GM18907 (cell line): ENCODE results near the gene EEFSEC.

Experiments
- ATAC-seq: cut with Tn5 transposase; IDR thresholded peaks from one replicate; pipeline ENCODE4 v1.9.1; 2021; ENCODE audit warnings: mild to moderate bottlenecking, moderate library complexity; ENCODE audit not compliant: unreplicated experiment

EEFSEC gene

GRCh38 chr3:128421966-128422365 lies 268.7 kb downstream of the EEFSEC start:
- no peak for ATAC-seq

DNA sequence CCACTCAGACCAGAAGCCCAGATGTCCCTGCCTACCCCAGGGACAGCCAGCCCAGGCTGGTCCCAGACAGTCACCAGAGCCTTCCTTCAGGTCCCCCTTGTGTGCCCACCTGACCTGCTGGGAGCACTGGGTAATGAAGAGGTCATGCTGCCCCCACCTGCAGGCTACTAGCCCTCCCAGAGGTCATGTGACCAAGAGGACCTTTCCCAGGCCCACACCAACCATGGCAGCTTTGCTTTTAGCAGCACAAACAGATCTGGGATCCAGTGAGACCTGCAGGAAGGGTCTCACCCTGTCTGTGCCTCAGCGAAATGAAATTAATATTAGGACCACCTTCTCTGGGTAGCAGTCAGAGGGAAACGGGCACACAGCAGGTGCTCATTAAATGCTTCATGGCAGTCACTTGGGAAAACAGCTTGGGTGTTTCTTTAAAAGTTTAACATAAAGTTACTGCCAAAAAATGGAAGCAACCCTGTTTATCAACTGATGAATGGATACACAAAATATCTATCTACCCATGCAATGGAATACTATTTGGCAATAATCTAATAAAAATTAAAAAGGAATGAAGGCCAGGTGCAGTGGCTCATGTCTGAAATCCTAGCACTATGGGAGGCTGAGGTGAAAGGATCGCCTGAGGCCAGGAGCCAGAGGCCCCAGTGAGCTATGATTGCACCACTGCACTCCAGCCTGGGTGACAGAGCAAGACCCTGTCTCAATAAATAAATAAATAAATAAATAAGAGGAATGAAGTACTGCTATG lies 269.7 kb downstream of the EEFSEC start:
- no peak for ATAC-seq

- ATAC-seq, result no peak
Measured at GRCh38 chr3:128423525-128424147, 270.4 kb downstream of the EEFSEC start.

DNA sequence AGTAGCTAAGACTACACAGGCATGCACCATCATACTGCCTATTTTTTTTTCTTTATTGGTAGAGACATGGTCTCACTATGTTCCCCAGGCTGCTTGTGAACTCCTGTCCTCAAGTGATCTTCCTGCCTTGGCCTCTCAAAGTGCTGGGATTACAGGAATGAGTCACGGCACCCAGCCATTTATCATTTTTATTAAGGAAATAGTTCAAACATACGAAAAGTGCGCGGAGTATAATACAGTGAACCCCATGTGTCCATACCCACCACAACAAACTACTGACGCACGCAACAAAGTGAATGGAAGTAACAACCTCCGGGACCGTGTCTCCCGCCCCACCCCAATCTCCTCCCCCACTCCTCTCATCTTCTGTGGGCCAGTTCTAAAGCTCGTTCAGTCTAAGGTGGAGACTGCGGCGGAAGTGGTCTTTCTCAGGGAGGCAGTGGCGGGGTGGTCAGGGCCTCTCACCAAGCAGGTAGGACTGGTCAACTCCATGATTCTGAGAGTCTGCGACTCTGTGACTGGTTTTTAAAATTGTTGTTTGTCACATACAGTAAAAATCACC lies 271.3 kb downstream of the EEFSEC start:
- no peak for ATAC-seq

DNA sequence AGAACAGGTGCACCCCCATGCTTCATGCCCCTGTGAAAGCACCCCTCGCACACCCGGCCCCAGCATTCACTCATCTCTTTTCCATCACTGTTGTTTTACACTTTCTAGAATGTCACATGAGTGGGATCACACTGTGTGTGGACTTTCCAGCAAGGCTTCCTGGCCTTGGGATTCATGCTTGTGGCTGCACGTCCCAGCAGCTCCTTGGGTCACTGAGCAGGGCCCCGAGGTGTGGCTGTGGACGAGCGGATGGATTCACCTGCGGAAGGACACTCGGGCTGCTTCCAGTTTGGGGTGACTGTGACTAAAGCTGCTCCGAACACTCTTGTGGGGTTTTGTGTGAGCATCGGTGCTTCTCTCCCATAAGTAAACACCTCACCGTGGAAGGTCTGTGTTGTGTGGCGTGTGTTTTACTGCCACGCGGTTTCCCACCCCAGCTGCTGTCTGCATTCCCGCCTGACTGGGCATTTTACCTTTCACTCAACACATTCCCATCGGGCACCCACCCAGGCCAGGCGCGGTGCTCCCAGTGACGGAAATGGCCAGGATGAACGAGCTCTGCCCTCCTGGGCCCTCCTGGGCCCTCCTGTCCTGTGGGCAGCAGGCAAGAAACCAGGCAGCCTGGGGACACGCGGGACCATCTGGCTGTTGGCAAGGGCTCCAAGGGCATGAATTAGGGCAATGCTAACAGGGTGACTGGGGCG lies 272.0 kb downstream of the EEFSEC start:
- ATAC-seq, result no peak

GRCh38 chr3:128425846-128426127 lies 272.5 kb downstream of the EEFSEC start:
- ATAC-seq, result no peak

DNA sequence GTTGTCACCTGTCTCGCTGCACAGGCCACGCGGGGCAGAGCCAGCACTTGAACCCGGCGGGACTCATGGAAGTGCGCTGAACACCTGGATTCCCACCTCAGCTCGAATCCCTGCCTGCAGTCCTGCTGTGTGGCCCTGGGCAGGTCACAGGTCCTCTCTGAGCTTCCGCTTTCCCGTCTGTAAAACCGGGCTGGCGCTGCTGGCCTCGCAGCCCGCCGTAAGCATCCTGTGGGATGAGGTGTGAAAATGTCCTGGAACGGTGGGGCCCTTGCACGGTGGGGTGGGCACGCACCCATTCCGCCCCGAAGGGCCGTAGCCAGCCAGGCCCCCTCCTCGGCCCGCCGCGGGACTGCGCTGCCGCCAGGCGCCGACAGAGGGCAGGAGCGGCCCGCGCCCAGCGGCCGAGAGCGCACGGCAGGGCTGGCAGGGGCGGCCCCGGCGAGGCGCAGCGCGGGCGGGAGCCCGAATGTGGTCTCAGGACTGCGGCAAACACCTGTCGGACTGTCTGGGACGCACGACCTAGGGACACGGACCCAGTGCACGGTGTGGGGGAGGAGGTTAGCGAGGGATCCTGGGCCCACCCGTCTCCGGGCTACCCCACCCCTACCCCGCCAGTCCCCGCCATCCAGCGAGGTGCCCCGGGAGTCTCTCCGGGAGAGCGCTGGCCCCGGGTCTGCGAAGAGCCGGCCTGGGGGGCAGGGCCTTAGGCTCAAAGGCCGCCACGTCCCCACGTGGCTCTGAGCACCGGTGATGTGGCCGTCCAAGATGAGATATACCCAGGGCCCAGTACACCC lies 273.0 kb downstream of the EEFSEC start:
- ATAC-seq, result peak; percentile 76

DNA sequence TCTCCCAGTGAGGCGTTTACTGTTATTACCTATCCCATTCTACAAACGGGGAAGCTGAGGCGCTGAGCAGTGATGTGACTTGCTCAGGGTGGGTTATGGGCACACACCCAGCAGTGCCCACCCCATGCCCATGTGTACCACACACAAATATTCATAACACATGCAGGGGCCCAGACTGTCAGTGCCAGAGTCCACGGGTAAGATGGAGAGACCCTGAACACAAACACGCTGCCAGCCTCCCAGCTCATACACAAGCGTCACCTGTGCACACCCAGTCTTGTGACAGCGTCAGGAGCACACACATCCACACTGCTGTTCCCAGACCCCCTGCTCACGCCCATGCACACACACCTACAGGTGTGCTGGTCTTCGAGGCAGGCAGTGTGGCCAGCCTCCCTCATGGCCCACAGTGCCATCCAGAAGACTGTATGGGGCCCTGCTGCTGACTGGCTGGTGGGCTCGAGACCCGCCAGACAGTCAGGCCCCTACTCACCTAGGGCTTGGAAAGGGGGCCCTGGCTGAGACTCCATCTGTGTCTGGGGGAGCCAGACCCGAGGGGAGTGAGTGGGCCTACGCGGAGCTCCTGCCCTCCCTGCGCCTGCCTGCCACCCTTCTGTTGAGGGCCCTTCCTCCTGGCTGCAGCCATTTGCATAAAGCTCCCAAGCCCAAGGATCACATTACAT lies 274.0 kb downstream of the EEFSEC start:
- ATAC-seq, result no peak

DNA sequence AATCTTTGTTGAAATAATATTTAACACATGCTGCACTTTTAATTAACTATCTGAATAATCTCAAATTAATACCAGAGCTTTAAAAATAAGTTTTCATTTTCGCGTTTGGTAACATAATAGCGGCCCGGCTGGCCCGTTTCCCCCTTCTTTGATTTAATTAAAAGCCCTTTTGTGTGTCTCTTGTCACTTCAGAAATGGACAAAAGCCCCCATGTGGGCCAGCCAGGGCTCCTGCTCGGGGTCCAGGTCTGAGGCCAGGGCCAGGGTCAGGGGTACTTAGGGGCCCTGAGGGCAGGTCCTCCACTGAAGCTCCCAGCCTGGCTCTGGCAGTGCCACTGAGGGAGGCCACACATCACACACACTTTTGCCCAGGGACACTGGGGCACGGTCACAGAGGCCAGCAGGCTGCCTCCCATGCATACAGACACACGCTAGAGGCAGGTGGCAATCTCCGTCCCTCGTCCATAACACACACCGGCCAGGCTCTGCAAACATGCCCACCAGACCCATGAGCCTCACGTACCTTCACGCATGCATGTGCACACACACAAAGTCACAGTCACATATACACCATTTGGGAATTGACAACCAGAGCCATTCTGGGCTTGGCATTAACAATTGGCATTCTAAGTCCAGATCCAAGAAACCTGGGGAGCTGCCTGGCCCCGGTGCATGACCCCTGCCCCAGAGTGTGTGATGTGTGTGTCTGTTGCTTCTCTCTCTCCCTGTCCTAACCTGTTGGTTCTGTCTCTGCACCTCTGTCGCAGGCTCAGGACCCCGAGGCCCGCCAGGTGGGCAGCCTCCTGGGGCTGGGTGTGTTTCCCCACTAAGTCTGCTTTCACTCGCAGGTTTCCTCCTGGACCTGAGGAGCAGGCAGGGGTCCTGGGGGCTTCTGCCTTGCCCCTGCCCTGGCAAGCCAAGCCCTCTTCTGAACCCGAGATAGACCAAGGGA lies 274.9 kb downstream of the EEFSEC start:
- ATAC-seq, result no peak

DNA sequence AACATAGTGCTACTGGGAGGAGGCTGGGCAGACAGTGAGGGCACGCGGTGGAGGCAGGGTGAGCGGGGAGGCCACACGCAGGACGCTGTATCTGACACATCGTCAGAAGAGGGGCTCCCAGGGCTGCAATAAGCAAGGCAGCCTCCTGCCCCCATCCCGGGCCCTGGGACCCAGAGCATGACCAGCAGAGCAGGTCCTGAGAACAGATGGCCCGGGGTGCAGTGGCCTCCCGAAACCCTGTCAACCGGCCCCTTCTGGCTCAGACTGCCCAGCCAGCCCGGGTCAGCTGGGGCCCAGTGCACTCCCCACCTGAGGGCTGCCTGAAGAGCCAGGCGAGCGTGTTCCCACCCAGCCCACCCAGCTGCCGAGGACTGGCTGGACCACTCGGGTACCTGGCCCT lies 276.0 kb downstream of the EEFSEC start:
- ATAC-seq, result no peak

- no peak for ATAC-seq
Measured at GRCh38 chr3:128429751-128430150, 276.5 kb downstream of the EEFSEC start.

DNA sequence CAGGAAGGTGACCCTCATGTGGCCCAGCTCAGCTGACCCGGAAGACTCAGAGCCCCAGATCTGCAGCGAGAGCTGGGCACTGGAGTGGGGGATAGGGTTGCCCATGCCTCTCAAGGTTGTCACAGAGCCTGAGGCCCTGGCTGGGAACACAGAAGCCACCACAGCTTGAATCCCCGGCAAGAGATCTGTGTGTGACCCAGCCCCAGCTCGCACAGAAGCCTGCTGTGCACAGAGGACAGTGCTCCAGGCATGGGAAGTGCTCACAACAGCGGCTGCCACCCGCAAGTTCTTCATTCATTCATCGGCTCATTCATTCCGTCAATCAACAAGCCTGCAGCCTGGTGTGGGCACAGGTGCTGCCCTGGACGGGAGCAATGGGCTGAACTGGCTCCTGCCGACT lies 277.0 kb downstream of the EEFSEC start:
- no peak for ATAC-seq

GRCh38 chr3:128430731-128431130 lies 277.4 kb downstream of the EEFSEC start:
- ATAC-seq, result no peak

DNA sequence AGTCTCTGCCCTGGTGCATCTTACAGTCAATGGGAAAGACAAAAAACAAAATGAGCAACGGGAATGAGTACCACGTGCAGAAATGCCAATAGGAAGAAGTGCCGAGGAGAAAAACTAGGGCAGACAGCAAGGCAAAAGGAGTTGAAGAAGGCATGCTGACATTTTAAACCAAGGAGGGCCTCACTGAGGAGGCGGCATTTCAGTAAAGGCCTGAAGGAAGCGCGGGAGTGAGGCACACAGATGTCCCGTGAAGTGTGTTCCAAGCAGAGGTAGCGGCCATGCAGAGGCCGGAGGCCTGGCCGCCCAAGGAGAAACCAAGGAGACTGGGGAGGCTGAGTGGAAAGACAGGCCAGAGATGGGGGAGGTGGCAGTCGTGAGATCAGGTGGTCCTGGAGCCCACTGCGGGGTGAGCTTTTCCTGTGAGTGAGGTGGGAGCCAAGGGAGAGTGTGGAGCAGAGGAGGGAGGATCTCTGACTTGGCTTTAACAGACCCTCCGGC lies 278.6 kb downstream of the EEFSEC start:
- ATAC-seq, result no peak

DNA sequence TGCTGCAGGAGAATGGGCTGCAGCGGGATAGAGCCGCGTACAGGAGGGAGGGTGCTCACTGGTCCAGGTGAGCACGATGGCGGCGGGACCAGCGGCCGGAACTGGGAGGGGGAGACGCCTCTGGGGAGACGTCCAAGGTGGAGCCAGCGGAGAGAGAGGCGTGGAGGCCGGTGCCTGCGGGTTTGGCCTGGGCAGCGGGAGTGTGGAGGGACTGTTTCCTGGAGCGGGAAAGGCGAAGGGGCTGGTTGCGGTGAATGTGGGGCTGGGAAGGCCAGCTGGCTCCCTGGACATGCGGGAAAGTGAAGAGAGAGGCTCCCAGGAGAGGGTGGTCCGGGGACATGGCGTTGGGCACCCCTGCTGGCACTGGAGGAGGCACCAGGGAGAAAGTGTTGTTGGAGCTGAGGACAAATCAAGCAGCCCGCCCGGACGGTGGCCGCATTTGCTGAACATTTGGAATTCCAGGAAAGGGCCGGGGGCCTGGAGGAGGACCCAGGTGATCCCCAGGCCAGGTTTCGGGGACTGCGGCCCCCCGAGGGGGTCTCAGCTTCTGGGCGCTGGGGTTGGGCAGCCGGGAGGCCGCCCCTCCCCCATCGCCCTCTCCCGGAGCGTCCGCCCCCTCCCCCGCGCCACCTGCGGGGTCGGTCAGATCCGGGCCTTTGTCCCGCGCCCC lies 279.2 kb downstream of the EEFSEC start:
- ATAC-seq, result no peak

DNA sequence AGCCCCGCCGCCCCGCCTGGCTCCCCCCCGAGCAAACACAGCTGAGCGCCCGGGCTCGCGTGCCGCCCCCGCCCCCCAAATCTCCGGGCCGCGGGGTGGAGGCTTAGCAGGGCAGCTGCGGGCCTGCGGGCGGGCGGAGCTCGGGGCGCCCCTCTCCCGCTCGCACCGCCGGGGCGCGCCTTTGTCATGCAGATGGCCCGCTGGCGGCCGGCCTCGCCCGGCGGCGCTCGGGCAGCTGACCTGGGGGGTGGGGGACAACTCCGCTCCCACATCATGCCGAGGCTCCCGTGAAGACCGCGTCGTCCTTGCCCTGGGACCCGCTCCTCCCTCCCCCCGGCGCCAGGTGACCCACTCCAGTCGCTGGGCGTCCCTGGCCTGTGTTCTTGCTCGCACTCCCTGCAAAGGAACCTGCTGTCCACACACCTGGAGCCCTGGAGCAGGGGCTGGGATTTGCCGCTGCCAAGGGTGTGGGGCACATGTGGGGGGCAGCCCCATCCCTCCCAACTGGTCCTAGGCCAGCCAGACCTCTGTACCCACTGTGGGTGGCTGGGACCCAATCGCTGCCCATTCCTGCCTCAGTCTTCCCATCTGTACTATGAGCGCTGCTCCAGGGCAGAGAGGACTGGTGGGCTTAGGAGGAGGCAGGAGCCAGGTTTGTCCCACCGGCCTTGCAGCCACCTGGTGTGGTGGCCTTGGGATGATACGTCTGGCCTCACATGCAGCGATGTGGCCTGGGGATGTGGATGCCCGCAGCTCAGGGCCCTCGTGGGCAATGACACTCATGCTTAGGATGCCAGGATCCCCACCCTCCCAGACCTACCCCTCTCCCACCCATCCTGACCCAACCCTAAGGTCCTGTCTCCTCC lies 279.9 kb downstream of the EEFSEC start:
- ATAC-seq, result no peak

DNA sequence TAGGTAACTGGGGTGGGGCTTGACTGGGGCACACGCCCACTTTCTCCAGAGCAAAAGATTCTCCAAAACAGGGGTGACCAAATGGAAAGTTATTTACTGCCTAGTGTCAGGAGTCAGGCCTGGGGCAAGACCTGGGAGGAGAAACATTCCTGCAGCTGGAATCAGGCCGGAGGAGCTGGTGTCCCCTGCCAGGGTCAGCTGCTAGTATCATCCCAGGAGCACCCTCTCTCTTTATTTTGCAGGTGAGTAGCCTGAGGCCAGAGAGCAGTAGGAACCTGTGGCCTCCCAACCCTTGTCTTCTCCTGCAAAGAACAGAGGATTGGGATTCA lies 280.5 kb downstream of the EEFSEC start:
- no peak for ATAC-seq

GRCh38 chr3:128434524-128434923 lies 281.2 kb downstream of the EEFSEC start:
- ATAC-seq, result no peak
